CD1c-positive myeloid dendritic cell (primary cell): Measurements from ENCODE around the gene PAPPA2.

ENCODE experiments used
- DNase-seq: peaks from one replicate; pipeline ENCODE4 v3.0.0-alpha.2; 2016; ENCODE audit errors: extremely low spot score

PAPPA2 gene

GRCh38 chr1:176854758-176855745, 392.1 kb downstream of the PAPPA2 start:
- DNase-seq = no peak

GRCh38 chr1:176857632-176858031, 394.7 kb downstream of the PAPPA2 start:
- no peak for DNase-seq

DNA sequence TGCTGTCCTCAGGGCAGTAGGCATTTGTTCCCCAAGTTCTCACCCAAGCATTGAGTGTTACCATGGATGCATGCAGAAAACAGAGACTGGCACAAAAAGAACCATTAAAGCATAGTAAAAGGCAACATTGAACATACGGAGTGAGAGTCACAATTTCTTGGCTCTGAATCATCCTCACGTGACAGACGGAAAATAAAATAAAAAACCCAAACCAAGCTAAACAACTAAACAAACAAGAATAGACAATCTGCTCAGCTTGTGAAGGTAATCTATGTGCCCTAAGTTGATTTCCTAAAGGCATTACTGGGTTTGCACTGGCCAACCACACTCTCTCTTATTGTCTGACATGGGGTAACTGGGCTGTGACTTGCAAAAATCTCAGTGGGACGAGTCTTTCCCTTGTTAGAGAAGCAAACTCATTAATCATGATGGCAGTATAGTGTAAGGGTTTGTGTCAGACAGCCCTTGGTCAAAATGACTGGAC, 395.5 kb downstream of the PAPPA2 start:
- no peak for DNase-seq

DNA sequence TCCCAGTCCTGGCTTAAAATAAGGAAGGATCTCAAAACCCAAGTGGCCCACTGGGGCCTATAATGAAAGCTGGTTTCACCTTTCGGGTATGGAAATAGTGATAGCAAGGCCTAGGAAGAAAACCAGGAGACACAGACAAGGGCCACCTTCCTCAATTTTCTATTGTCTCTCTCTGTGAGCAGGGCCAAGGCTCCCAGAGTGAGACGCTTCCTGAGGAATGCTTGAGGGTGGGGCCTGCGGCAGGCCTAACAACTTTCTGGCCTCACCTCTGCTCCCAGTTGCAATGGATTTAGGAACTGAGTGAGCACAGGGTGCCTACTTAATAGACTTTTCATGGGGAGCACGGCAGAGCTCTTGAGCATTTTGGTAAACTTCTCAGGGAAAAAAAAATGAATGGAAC, 400.6 kb downstream of the PAPPA2 start:
- DNase-seq = no peak

DNA sequence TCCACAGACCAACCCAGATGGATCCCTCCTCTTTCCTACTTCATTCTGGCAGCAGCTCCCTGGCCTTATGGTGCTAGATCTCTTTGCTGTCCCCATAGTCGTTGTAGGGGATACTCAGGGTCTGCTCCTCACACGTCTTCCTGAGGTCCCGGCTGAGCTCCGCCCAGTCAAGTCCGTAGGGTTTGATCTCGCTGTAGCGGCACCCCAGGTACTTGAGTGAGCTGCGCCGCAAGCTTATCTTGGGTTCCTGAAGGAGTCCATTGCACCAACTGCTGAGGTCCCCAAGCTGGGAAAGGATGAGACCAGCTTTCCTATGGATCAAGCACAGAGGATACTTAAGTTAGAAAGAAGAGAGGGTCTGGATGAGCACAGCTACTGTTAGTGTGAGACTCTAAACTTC, 401.2 kb downstream of the PAPPA2 start:
- DNase-seq = no peak

- DNase-seq = no peak
Measured at GRCh38 chr1:176866011-176866714, 403.2 kb downstream of the PAPPA2 start.

DNA sequence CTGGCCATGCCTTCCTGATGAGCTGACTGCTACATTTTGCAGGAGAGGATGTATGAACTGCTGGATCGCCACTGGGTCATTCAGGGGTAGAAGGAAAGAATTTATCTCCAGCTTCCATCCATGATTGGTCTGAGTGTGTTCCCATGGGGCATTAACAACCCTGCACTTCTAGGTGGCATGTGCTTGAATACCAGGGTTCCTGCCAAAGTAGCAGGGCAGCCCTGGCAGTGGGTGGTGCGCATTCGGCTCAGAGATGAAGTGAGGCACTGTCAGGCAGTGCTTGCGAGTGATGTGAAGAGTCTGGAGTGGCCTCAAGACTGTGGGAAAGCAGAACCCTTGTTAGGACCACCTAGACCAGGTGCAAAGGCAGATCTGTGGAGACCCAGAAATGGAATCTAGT, 406.6 kb downstream of the PAPPA2 start:
- DNase-seq = no peak

- no peak for DNase-seq
Measured at GRCh38 chr1:176876966-176877515, 414.1 kb downstream of the PAPPA2 start.

DNA sequence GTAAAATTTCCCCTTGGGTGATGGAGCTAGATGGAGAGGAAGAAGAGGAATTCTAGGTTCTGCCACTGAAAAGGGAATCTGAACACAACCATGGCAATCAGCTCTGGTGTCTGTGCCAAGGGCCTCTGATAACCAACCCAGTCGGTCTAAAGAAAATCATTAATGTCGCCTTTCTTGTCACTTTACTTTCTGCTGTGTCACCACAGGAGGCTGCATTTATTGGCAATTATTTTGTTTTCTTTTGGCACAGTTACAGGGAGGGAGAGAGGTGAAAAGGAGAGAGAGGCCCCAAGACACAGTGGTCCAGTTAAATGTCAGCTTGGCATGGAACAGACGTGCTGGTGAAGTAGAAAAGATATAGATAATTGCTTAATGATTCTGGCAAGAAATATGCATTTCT, 414.6 kb downstream of the PAPPA2 start:
- no peak for DNase-seq

GRCh38 chr1:176878750-176879536, 416.0 kb downstream of the PAPPA2 start:
- no peak for DNase-seq

DNA sequence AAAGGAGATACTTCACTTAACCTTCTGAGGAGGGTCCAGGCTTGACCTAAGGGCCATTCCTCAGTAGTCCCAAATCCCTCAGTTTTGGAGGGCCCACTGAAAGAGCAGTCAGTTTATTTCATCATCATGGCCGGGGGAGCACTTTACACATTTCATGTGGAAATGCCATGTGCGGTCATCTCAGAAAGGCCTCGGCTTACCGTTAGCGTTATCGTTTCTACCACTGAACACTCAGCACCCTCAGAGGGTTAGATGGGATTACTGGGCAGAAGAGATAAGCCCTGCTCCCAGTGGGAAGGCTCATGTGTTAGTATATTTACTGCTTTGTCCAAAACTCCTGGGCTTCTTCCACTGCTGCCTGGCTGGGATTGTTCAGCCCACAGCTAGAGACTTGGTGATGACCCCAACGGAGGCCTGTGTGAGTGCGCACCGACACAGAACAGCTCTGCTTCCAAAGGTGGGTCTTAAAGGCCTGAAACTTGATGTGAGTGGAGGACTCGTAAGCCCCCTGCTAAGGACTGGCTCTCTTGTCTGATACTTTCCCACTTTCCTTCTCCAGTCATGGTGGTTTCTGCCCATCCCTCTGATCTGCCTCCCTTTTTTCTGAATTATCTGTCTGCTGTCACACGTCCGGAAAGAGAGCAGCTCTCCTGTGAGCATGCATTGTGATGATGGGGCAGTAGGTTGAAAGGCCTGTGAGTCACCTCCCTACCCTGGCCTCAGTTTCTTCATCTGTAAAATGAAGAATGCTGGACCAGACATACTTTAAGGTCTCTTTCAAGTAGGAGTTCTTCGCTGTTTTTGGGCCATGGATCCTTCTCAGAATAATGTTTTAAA, 417.0 kb downstream of the PAPPA2 start:
- no peak for DNase-seq

DNA sequence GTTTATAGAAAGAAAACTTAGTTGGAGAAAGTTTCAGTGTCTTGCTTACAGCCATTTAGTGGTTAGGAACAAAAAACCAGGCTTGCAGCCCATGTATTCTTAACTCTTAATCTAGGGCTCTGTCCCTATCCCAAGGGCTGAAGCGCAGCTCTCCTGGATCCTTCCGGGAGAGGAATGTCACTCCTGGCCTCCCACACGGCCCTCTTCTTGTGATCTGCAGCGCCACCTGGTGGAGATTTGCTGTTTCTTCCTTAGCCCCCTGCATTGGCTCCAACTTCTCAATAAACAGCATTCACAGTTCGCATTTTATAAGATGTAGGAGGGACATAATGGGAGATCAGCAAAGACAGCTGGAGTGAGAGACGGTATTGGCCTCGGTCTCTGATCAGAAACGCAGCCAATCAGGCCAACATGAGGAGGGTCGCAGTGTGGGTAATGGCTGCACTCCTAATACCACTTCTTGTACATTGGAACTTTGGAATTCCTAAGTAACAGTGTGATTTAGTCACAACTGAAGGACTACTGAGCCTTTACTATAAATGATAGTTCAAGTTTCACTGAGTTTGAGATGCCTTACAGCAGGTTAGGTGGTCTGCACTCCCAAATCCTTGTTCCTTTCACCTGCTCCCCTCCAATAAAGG, 418.1 kb downstream of the PAPPA2 start:
- DNase-seq = peak; percentile 58

GRCh38 chr1:176884286-176884685, 421.3 kb downstream of the PAPPA2 start:
- DNase-seq = no peak

DNA sequence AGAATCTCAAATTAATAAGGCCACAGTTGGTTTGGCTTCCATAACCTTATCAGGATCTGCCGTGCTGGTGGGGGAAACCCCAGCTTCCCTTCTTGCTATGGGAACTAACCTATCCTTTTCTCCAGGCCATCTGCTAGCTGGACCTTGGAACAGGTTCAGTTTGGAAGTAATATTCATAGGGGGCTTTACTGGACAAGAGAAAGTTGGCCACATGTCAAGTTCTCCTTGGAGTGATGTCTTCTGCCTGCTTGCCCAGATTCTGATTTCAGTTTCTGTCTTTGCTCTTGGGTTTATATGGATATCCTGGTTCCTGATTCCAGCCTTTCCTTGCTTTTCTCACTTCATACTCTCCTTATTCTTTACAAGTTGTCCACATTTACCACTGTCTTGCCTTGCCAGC, 421.9 kb downstream of the PAPPA2 start:
- DNase-seq = no peak

GRCh38 chr1:176885341-176885740, 422.4 kb downstream of the PAPPA2 start:
- DNase-seq = no peak

DNA sequence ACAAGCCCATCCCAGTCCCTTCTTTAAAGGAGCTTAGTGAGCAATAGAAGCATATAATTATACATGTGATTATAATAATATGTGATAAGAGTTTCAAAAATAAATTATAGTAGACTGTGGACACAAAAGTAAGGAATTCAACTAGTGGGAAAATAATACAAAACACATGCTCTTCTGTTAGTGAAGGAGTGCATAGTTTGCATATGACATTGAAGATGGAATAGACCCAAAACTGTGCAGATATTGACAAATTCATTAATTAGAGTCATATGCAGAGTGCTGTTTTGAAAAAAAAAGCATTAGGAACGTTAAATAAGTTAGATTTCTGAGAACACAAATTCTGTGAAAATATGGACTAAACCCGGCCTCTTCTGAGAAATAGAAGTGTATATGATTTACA, 422.8 kb downstream of the PAPPA2 start:
- no peak for DNase-seq

GRCh38 chr1:176888471-176889032, 425.6 kb downstream of the PAPPA2 start:
- no peak for DNase-seq

DNA sequence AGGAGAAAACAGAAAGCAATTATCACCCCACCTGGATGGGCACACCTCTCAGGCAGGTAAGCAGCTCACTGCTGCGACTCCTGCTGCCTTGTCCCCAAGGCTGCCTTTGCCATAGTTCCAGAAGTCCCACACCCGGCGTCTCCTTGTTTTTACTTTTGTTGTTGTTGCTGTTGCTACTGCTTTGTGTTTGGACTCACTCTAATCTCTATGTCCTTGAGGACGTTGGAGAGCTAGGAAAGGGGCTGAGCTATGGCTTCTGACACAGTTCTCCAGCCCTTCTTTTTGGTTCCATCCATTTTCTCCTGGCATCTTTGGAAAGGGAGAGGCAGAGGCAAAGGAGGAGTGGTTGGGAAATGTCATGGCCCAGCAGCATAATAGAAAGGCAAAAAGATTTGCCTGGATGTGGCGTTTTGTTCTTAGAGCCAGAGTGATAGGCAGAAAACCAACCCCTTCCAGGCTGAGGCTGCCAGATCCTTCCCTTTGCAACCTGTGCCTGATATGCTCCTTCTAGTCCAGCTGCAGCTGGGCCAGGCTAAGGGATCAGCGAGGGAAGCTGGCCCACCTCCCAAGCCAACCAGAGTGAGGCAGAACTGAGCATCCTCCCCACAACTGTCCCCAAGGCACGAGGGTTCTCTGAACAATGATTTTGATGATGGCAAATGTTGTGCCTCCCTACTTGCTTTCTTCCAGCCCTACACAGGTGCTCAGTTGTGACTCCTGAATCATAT, 430.8 kb downstream of the PAPPA2 start:
- no peak for DNase-seq

DNA sequence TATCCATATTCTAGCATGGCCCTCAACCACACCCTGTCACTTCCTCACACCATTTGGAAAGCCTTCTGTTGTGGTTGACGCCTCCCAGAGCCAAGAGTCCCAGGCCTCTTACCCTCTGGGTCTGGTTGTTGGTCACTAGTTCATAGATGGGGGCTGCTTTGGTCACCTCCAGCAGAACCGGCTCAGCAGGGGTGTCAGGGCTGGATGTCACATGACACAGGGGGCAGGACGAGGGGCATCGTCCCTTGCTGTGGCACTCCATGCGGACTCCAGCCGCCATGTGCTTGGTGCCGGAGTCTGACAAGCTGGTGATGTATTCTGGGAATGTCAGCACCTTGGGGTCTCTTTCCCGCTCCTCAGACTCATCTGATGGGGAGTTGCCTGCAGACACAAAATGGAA, 431.5 kb downstream of the PAPPA2 start:
- DNase-seq = no peak
